ENCODE results near the gene KIAA0232.

DNA sequence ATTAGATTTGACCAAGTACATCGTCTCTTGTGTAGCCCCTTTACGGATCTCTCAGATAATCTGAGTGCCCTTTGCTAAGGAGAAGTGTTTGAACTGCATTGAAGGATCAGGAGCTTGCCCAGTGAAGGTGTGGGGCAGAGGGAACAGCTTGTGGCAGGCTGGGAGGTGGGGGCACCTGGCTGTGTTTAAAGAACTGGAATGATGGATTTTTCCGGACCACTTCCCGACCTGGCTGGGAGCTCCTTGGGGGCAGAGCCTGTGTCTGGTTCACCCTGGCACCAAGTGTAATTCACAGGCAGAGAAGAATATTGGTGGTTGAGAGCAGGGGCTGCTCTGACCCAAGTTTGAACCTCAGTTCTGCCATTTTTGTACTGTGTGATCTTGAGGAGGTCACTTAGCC, 145.6 kb downstream of the KIAA0232 start:
- TF ChIP-seq YY1 (IDR thresholded peaks at IDR 0.05; ENCODE audit: low read depth) (no peak), TEAD4 (IDR thresholded peaks at IDR 0.05) (no peak), CEBPB (IDR thresholded peaks at IDR 0.05) (no peak), NFIC (IDR thresholded peaks at IDR 0.05) (no peak)
- TF ChIP-seq, protein P1, sequence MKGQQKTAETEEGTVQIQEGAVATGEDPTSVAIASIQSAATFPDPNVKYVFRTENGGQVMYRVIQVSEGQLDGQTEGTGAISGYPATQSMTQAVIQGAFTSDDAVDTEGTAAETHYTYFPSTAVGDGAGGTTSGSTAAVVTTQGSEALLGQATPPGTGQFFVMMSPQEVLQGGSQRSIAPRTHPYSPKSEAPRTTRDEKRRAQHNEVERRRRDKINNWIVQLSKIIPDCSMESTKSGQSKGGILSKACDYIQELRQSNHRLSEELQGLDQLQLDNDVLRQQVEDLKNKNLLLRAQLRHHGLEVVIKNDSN (IDR thresholded peaks at IDR 0.05): no peak
